ENCODE results near the gene PPP1R12B.
"Not testable (repeated sequence)": the region's sequence is repeated elsewhere in the genome, so short reads cannot be mapped to it uniquely, and the experiment has no call there.

The PPP1R12B gene

DNA sequence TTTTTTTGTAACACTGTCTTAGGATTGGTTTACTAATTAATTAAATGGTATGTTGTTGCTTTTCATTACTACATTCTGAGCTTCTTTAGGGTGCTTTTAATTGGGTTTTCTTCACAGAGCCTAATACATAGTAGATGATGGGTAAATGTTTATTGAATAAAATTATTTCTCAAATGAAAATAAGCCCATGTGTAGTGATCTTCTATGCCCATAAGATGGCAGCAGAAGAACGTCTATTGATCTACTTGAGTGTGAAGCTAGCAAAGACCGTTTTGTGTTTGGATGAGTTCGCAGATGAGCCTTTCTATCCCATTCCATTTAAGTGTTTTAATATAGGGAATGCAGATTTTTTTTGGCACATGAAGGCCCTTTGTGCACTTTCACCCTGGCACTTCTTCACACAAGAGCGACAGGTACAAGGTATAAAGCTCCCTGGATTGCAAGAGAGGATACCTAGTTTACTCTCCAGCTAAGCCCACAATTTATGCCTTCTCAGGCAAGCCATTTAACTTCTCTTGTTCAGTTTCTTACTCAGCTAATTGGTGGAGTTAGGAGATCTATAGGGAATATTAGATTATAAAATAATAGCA, 115.7 kb downstream of the PPP1R12B start:
- not testable (repeated sequence) for H3K27me3 ChIP-seq (ENCODE audit: insufficient read depth, poor library complexity, severe bottlenecking); DNase-seq (ENCODE audit: low spot score); H3K27ac ChIP-seq (ENCODE audit: poor library complexity, severe bottlenecking); H3K4me3 ChIP-seq (ENCODE audit: severe bottlenecking); H3K36me3 ChIP-seq (ENCODE audit: low read depth); H3K9me3 ChIP-seq (ENCODE audit: severe bottlenecking)
- peaks cover 28% of the 10 kb centered on the region for H3K4me1 ChIP-seq (ENCODE audit: insufficient read depth, poor library complexity, severe bottlenecking)
- TF ChIP-seq, protein P1, sequence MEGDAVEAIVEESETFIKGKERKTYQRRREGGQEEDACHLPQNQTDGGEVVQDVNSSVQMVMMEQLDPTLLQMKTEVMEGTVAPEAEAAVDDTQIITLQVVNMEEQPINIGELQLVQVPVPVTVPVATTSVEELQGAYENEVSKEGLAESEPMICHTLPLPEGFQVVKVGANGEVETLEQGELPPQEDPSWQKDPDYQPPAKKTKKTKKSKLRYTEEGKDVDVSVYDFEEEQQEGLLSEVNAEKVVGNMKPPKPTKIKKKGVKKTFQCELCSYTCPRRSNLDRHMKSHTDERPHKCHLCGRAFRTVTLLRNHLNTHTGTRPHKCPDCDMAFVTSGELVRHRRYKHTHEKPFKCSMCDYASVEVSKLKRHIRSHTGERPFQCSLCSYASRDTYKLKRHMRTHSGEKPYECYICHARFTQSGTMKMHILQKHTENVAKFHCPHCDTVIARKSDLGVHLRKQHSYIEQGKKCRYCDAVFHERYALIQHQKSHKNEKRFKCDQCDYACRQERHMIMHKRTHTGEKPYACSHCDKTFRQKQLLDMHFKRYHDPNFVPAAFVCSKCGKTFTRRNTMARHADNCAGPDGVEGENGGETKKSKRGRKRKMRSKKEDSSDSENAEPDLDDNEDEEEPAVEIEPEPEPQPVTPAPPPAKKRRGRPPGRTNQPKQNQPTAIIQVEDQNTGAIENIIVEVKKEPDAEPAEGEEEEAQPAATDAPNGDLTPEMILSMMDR (IDR thresholded peaks at IDR 0.05; ENCODE audit: poor library complexity, severe bottlenecking) = peak; percentile 75
- ATAC-seq (ENCODE audit: low read depth) = peak; percentile 43; the same call in 1 of the 3 replicates

DNA sequence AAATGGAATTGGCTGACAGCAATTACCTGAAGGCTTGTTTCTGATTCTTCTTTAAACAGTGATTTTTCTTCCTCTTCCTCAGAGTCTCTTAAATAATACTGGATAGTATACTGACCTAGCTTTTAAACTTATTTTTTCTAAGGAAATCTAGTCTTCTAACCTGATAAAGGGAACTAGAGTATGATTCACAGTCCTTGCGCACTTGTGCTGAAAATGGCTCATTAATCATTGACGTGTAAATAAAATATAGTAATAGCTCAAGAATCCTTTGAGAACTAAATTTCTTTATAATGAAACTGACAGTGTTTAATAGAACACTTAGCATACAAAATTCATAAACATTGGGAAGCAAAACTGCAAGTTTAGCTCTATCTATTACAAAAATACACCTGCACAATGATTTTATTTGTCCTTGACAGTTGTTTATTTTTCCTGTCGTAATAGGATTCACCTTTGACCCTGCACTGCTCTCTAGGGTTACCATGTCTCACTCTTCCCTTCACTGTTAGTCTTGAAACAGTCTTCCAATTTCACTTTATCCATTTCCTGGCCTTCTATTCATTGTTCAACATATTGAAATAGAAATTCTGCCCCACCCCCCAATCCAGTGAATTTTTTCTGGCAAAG, 117.3 kb downstream of the PPP1R12B start:
- not testable (repeated sequence) for DNase-seq (ENCODE audit: low spot score); H3K4me3 ChIP-seq (ENCODE audit: severe bottlenecking); H3K36me3 ChIP-seq (ENCODE audit: low read depth); H3K27me3 ChIP-seq (ENCODE audit: insufficient read depth, poor library complexity, severe bottlenecking); H3K9me3 ChIP-seq (ENCODE audit: severe bottlenecking)
- Histone ChIP-seq H3K27ac (ENCODE audit: poor library complexity, severe bottlenecking) (peak overlapping the region; percentile 49), H3K4me1 (ENCODE audit: insufficient read depth, poor library complexity, severe bottlenecking) (peaks cover 17% of the 10 kb centered on the region)
- peak; percentile 44 for ATAC-seq (ENCODE audit: low read depth)

DNA sequence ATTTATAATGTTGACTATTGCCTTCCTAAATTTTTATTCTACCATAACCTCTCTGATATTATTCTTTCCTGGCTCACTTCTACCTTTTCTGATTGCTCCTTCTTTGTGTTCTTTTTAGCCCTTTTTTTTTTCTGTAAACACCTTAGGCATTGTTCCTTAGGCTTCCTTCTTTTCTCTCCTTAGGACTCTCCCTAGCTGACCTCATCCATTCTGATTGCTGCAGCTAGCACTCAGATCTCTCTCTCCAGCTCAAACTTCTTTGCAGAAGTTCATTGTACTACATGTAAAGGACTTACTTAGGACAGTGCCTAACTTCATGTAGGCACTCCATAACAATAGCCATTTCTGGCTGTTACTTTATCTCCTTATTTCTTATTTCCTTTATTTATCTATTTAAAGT, 117.8 kb downstream of the PPP1R12B start:
- not testable (repeated sequence) for H3K36me3 ChIP-seq (ENCODE audit: low read depth); H3K9me3 ChIP-seq (ENCODE audit: severe bottlenecking); DNase-seq (ENCODE audit: low spot score); H3K4me3 ChIP-seq (ENCODE audit: severe bottlenecking); H3K27me3 ChIP-seq (ENCODE audit: insufficient read depth, poor library complexity, severe bottlenecking)
- H3K4me1 ChIP-seq (ENCODE audit: insufficient read depth, poor library complexity, severe bottlenecking) = peaks cover 17% of the 10 kb centered on the region
- peak overlapping the region; percentile 49 for H3K27ac ChIP-seq (ENCODE audit: poor library complexity, severe bottlenecking)
- ATAC-seq (ENCODE audit: low read depth) = peak; percentile 64

DNA sequence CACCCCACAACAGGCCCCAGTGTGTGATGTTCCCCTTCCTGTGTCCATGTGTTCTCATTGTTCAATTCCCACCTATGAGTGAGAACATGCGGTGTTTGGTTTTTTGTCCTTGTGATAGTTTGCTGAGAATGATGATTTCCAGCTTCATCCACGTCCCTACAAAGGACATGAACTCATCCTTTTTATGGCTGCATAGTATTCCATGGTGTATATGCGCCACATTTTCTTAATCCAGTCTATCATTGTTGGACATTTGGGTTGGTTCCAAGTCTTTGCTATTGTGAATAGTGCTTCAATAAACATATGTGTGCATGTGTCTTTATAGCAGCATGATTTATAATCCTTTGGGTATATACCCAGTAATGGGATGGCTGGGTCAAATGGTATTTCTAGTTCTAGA, 118.9 kb downstream of the PPP1R12B start:
- ATAC-seq (ENCODE audit: low read depth); DNase-seq (ENCODE audit: low spot score); H3K27ac ChIP-seq (ENCODE audit: poor library complexity, severe bottlenecking); H3K9me3 ChIP-seq (ENCODE audit: severe bottlenecking); H3K27me3 ChIP-seq (ENCODE audit: insufficient read depth, poor library complexity, severe bottlenecking); H3K4me3 ChIP-seq (ENCODE audit: severe bottlenecking); H3K36me3 ChIP-seq (ENCODE audit: low read depth): not testable (repeated sequence)
- peaks cover 17% of the 10 kb centered on the region for H3K4me1 ChIP-seq (ENCODE audit: insufficient read depth, poor library complexity, severe bottlenecking)

DNA sequence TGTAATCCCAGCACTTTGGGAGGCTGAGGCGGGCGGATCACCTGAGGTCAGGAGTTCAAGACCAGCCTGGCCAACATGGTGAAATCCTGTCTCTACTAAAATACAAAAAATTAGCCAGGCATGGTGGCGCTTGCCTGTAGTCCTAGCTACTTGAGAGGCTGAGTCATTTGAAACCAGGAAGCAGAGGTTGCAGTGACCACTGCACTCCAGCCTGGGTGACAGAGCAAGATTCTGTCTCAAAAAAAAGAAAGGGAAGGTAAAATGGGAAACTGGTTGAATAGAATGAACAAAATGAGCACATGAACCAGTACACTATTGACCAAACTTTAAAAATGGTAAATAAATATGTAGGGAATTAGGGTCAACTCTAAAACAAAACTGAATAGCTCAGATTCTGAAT, 120.2 kb downstream of the PPP1R12B start:
- H3K4me1 ChIP-seq (ENCODE audit: insufficient read depth, poor library complexity, severe bottlenecking) = peaks cover 17% of the 10 kb centered on the region
- not testable (repeated sequence) for H3K36me3 ChIP-seq (ENCODE audit: low read depth); H3K4me3 ChIP-seq (ENCODE audit: severe bottlenecking); H3K27ac ChIP-seq (ENCODE audit: poor library complexity, severe bottlenecking); DNase-seq (ENCODE audit: low spot score); H3K9me3 ChIP-seq (ENCODE audit: severe bottlenecking); H3K27me3 ChIP-seq (ENCODE audit: insufficient read depth, poor library complexity, severe bottlenecking); ATAC-seq (ENCODE audit: low read depth)

DNA sequence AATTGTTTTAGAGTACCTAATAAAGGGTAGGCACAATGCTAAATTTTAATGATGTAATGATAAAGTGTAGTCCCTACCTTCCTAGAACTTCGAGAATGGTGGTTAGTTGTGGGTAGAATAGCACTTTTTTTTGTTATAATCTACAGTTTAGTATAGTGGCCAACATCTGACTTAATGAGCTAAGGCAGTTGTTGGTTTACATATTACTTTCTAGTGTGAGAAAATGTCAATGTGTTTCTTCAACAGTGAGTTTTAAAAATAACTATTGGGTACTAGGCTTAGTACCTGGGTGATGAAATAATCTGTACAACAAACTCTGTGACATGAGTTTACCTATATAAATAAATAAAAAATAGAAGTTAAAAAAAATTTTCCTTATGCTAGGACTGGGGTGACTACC, 120.6 kb downstream of the PPP1R12B start:
- not testable (repeated sequence) for H3K36me3 ChIP-seq (ENCODE audit: low read depth); DNase-seq (ENCODE audit: low spot score); H3K27me3 ChIP-seq (ENCODE audit: insufficient read depth, poor library complexity, severe bottlenecking); ATAC-seq (ENCODE audit: low read depth); H3K9me3 ChIP-seq (ENCODE audit: severe bottlenecking); H3K27ac ChIP-seq (ENCODE audit: poor library complexity, severe bottlenecking); H3K4me3 ChIP-seq (ENCODE audit: severe bottlenecking)
- peaks cover 13% of the 10 kb centered on the region for H3K4me1 ChIP-seq (ENCODE audit: insufficient read depth, poor library complexity, severe bottlenecking)

DNA sequence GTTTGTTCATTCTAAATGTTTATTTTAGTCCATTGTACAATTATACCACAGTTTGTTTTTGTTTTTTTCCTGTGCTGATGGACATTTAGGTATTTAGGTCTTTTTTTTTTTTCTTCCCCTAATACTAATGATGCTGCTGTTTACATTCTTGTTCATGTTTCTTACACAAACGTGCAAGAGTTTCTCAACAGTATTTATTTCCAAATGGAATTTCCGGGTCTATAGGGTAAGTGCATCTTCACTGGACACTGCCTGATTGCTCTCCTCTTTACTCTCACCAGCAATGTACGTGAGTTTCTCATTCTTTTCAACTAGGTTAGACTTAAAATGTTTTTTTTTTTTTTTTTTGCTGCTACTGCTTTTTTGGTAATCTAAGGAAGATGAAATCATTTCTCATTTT, 122.7 kb downstream of the PPP1R12B start:
- Histone ChIP-seq H3K36me3 (ENCODE audit: low read depth) (no peaks in the 10 kb centered on the region), H3K9me3 (ENCODE audit: severe bottlenecking) (no peaks in the 10 kb centered on the region), H3K27ac (ENCODE audit: poor library complexity, severe bottlenecking) (no peak overlapping the region), H3K4me1 (ENCODE audit: insufficient read depth, poor library complexity, severe bottlenecking) (peaks cover 2% of the 10 kb centered on the region), H3K27me3 (ENCODE audit: insufficient read depth, poor library complexity, severe bottlenecking) (no peaks in the 10 kb centered on the region), H3K4me3 (ENCODE audit: severe bottlenecking) (no peak overlapping the region)
- DNase-seq (ENCODE audit: low spot score) (no peak), ATAC-seq (ENCODE audit: low read depth) (no peak)
- TF ChIP-seq, protein P1 (IDR thresholded peaks at IDR 0.05; ENCODE audit: poor library complexity, severe bottlenecking) = no peak

DNA sequence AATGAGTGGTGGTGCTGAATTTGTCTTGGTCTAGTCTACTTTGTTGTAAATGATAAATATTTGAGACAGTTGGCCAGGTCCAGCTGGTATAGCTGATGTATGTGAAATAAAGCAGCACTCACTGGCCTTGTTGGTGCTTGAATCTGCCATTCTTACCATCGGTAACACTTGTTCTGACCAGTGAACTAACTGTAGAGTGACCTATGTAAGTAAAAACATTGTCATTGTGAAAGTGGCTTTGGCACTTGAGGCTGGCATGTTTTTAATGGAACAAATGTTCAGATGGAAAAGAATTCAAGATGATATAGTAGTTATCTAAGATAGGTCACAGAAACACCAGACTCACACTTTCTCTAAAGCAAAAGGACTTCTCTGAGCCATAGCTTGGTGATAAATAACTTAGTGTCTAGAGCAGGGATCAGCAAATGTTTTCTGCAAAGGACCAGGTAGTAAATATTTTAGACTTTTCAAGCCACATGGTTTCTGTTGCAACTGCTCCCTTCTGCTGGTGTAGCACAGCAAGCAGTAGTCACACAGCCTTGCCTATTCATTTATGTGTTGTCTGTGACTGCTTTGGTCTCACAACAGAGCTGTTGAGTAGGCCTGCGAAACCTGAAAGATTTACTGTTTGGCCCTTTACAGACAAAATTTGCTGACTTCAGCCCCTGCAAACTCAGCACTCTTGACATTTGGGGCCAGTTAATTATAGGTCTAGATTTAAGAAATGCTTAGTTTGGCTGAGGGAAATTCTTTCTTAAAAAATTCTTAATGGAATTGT, 124.0 kb downstream of the PPP1R12B start:
- H3K4me1 ChIP-seq (ENCODE audit: insufficient read depth, poor library complexity, severe bottlenecking); DNase-seq (ENCODE audit: low spot score); H3K36me3 ChIP-seq (ENCODE audit: low read depth); H3K9me3 ChIP-seq (ENCODE audit: severe bottlenecking); H3K27ac ChIP-seq (ENCODE audit: poor library complexity, severe bottlenecking); ATAC-seq (ENCODE audit: low read depth); H3K27me3 ChIP-seq (ENCODE audit: insufficient read depth, poor library complexity, severe bottlenecking); H3K4me3 ChIP-seq (ENCODE audit: severe bottlenecking): not testable (repeated sequence)

DNA sequence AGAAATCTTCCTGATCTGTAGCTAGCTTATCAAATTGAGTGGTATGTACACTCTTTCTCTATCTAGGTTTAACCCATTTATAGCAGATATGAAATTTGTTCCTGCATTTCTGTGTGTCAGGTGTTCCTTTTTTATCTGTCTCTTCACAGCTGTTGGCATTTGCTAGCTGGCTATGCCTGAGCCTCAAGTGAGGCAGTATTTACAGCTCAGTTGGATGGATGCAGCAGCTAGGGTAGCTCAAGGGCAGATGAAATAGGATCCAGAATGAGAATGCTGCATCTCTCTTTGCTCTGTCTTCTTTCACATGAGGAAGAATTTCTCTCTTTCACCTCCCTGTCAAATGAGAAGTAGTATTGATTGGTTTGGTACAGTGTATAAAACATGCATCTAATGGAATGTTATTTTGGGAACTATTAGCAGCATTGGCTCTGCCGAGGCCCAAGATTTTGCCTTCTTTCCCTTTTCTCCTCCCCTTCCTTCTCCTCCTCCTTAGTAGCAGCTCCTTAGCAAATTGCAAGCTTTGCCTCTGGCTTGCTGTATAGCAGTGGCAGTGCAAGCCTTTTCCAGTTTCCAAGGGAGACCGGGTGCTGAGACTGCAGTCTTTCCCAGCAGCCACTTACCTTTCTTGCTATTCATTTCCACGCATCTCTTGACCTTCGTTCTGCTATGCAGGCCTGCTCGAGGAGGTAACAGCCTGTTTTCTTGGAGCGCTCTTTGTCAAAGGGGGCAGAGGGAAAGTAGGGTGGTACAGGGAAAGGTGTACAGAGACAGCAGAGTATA, 125.0 kb downstream of the PPP1R12B start:
- H3K4me3 ChIP-seq (ENCODE audit: severe bottlenecking); H3K36me3 ChIP-seq (ENCODE audit: low read depth); H3K4me1 ChIP-seq (ENCODE audit: insufficient read depth, poor library complexity, severe bottlenecking); H3K27me3 ChIP-seq (ENCODE audit: insufficient read depth, poor library complexity, severe bottlenecking); H3K27ac ChIP-seq (ENCODE audit: poor library complexity, severe bottlenecking); ATAC-seq (ENCODE audit: low read depth); H3K9me3 ChIP-seq (ENCODE audit: severe bottlenecking); DNase-seq (ENCODE audit: low spot score): not testable (repeated sequence)

All from RWPE2 (cell line).